HEK293 (cell line): Measurements from ENCODE around the gene GPSM1.
A peak's percentile ranks its signal among the peaks of the same experiment; 100 is the strongest.

ENCODE experiments used
- CTCF ChIA-PET: fragments of 350-600 bp; formaldehyde crosslinking; extraction: SDS; loops from one replicate; lab custom pipeline; 2021; ENCODE audit warnings: antibody characterized with exemption; lab: Yijun Ruan, JAX
- POLR2A ChIA-PET: fragments of 300-600 bp; formaldehyde crosslinking; extraction: SDS; loops from one replicate; lab custom pipeline; 2020; ENCODE audit warnings: antibody characterized with exemption, inconsistent platforms; lab: Yijun Ruan, JAX
- H3K27ac ChIP-seq: fragments of 200-500 bp; sonication (Bioruptor generic); 2 replicates; pipeline ENCODE4 v1.5.1; 2014; ENCODE audit warnings: low read depth, low read length, control low read depth, inconsistent platforms; ENCODE audit errors: extremely low read depth
- H3K36me3 ChIP-seq, 2 experiments: fragments of 200-500 bp in 1 of 2; sonication (Bioruptor generic) in 1 of 2; 1 replicate in 1 of 2; 2 replicates in 1 of 2; pipeline ENCODE4 v1.5.1; 2014 to 2017; ENCODE audit warnings: inconsistent platforms in 2 of 2, low read length in 2 of 2; ENCODE audit not compliant: control insufficient read depth in 2 of 2, insufficient read depth in 1 of 2
- H3K4me1 ChIP-seq: fragments of 200-500 bp; sonication (Bioruptor generic); 2 replicates; pipeline ENCODE4 v1.5.1; 2014; ENCODE audit warnings: mild to moderate bottlenecking, low read length, inconsistent platforms; ENCODE audit not compliant: control insufficient read depth, insufficient read depth
- H3K4me3 ChIP-seq: 2 replicates; pipeline ENCODE4 v1.5.1; 2011; ENCODE audit warnings: low read depth, mild to moderate bottlenecking, control low read depth, low read length, moderate library complexity
- H3K9me3 ChIP-seq: fragments of 200-500 bp; sonication (Bioruptor generic); 2 replicates; pipeline ENCODE4 v1.5.1; 2014; ENCODE audit warnings: low read depth, low read length, inconsistent platforms; ENCODE audit not compliant: control insufficient read depth, insufficient read depth
- FEZF1 ChIP-seq: fragments of 450-650 bp; formaldehyde crosslinking; IDR thresholded peaks from 2 replicates; pipeline ENCODE4 v1.5.1; 2016; ENCODE audit warnings: missing biosample characterization, missing genetic modification characterization
- GLIS2 ChIP-seq: fragments of 450-650 bp; formaldehyde crosslinking; IDR thresholded peaks from 2 replicates; pipeline ENCODE4 v1.5.1; 2016; ENCODE audit warnings: missing biosample characterization, missing genetic modification characterization
- KLF1 ChIP-seq: fragments of 450-650 bp; formaldehyde crosslinking; IDR thresholded peaks from 2 replicates; pipeline ENCODE4 v1.5.1; 2016; ENCODE audit warnings: missing biosample characterization, missing genetic modification characterization
- KLF10 ChIP-seq: fragments of 450-650 bp; IDR thresholded peaks from 2 replicates; pipeline ENCODE4 v1.5.1; 2018; ENCODE audit warnings: missing biosample characterization, mild to moderate bottlenecking, missing genetic modification characterization
- KLF7 ChIP-seq: fragments of 450-650 bp; formaldehyde crosslinking; IDR thresholded peaks from 2 replicates; pipeline ENCODE4 v1.5.1; 2016; ENCODE audit warnings: missing biosample characterization, missing genetic modification characterization, borderline replicate concordance
- KLF8 ChIP-seq: fragments of 450-650 bp; formaldehyde crosslinking; IDR thresholded peaks from 2 replicates; pipeline ENCODE4 v1.5.1; 2016; ENCODE audit warnings: missing biosample characterization, missing genetic modification characterization
- KLF9 ChIP-seq: fragments of 450-650 bp; formaldehyde crosslinking; IDR thresholded peaks from 2 replicates; pipeline ENCODE4 v1.5.1; 2016; ENCODE audit warnings: missing biosample characterization, missing genetic modification characterization, low read depth
- OVOL3 ChIP-seq: fragments of 450-650 bp; formaldehyde crosslinking; IDR thresholded peaks from 2 replicates; pipeline ENCODE4 v1.5.1; 2016; ENCODE audit warnings: missing biosample characterization, missing genetic modification characterization
- ZBTB1 ChIP-seq: fragments of 450-650 bp; formaldehyde crosslinking; IDR thresholded peaks from 2 replicates; pipeline ENCODE4 v1.5.1; 2016; ENCODE audit warnings: missing biosample characterization, missing genetic modification characterization
- ZFHX2 ChIP-seq: fragments of 450-650 bp; formaldehyde crosslinking; conservative IDR thresholded peaks from 2 replicates; pipeline ENCODE4 v1.5.1; 2016; ENCODE audit warnings: missing biosample characterization, missing genetic modification characterization
- ZNF138 ChIP-seq: fragments of 450-650 bp; formaldehyde crosslinking; IDR thresholded peaks from 2 replicates; pipeline ENCODE4 v1.5.1; 2016; ENCODE audit warnings: missing biosample characterization, missing genetic modification characterization, borderline replicate concordance
- ZNF214 ChIP-seq: fragments of 450-650 bp; formaldehyde crosslinking; IDR thresholded peaks from 2 replicates; pipeline ENCODE4 v1.5.1; 2017; ENCODE audit warnings: missing biosample characterization, mild to moderate bottlenecking, missing genetic modification characterization, borderline replicate concordance
- ZNF248 ChIP-seq: fragments of 450-650 bp; formaldehyde crosslinking; IDR thresholded peaks from 2 replicates; pipeline ENCODE4 v1.5.1; 2017; ENCODE audit warnings: missing biosample characterization, missing genetic modification characterization
- ZNF350 ChIP-seq: fragments of 450-650 bp; formaldehyde crosslinking; IDR thresholded peaks from 2 replicates; pipeline ENCODE4 v1.5.0; 2017; ENCODE audit warnings: missing biosample characterization, mild to moderate bottlenecking, missing genetic modification characterization
- ZNF544 ChIP-seq: fragments of 450-650 bp; formaldehyde crosslinking; IDR thresholded peaks from 2 replicates; pipeline ENCODE4 v1.5.0; 2017; ENCODE audit warnings: missing biosample characterization, missing genetic modification characterization
- ZNF560 ChIP-seq: fragments of 450-650 bp; formaldehyde crosslinking; IDR thresholded peaks from 2 replicates; pipeline ENCODE4 v1.5.1; 2017; ENCODE audit warnings: missing biosample characterization, missing genetic modification characterization, borderline replicate concordance
- ZNF621 ChIP-seq: fragments of 450-650 bp; formaldehyde crosslinking; IDR thresholded peaks from 2 replicates; pipeline ENCODE4 v1.5.1; 2017; ENCODE audit warnings: missing biosample characterization, missing genetic modification characterization
- ZNF76 ChIP-seq: fragments of 450-650 bp; formaldehyde crosslinking; IDR thresholded peaks from 2 replicates; pipeline ENCODE4; 2016; ENCODE audit warnings: low read depth, missing biosample characterization, missing genetic modification characterization, borderline replicate concordance
- ZNF785 ChIP-seq: fragments of 450-650 bp; formaldehyde crosslinking; IDR thresholded peaks from 2 replicates; pipeline ENCODE4 v1.5.1; 2016; ENCODE audit warnings: missing biosample characterization, missing genetic modification characterization
- TF ChIP-seq, protein P1 (sequence below): fragments of 450-650 bp; formaldehyde crosslinking; IDR thresholded peaks from 2 replicates; pipeline ENCODE4 v1.5.1; 2016; ENCODE audit warnings: missing biosample characterization, missing genetic modification characterization
- TF ChIP-seq, protein P2 (sequence below): fragments of 450-650 bp; formaldehyde crosslinking; IDR thresholded peaks from 2 replicates; pipeline ENCODE4 v1.5.1; 2016; ENCODE audit warnings: missing biosample characterization, missing genetic modification characterization
- TF ChIP-seq, protein P3 (sequence below): fragments of 450-650 bp; formaldehyde crosslinking; IDR thresholded peaks from 2 replicates; pipeline ENCODE4 v1.5.1; 2016; ENCODE audit warnings: missing biosample characterization, missing genetic modification characterization, borderline replicate concordance
- TF ChIP-seq, protein P4 (sequence below): fragments of 450-650 bp; formaldehyde crosslinking; IDR thresholded peaks from 2 replicates; pipeline ENCODE4 v1.5.1; 2016; ENCODE audit warnings: missing biosample characterization, missing genetic modification characterization, borderline replicate concordance
- TF ChIP-seq, protein P5 (sequence below): fragments of 450-650 bp; formaldehyde crosslinking; IDR thresholded peaks from 2 replicates; pipeline ENCODE4 v1.5.1; 2016; ENCODE audit warnings: missing biosample characterization, missing genetic modification characterization
- TF ChIP-seq, protein P6 (sequence below): fragments of 450-650 bp; formaldehyde crosslinking; IDR thresholded peaks from 2 replicates; pipeline ENCODE4 v1.5.1; 2017; ENCODE audit warnings: missing biosample characterization, missing genetic modification characterization

The GPSM1 gene

DNA sequence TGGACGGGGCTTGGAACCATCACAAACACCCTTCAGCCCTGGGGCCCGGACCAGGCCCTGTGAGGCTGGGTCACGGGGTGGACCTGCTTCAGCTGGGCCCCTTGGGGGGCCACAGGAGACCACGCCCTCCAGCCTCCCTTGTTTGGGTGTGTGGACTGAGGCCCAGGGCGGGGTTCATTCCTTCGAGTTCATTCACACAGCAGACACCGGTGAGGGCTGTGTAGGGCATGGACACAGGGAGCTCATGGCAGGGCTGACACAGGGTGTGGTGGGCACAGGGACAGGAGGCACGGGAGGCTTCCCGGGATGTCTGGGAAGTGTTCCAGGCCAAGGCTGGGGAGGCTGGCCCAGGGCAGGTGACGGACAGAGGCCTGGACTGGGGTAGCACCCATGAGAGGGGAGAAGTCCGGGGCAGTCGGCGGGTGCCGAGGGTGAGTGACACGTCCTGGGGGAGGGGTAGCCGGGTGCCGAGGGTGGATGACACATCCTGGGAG is 27.3 kb downstream of the GPSM1 start (continued):
- TF ChIP-seq, protein P1, sequence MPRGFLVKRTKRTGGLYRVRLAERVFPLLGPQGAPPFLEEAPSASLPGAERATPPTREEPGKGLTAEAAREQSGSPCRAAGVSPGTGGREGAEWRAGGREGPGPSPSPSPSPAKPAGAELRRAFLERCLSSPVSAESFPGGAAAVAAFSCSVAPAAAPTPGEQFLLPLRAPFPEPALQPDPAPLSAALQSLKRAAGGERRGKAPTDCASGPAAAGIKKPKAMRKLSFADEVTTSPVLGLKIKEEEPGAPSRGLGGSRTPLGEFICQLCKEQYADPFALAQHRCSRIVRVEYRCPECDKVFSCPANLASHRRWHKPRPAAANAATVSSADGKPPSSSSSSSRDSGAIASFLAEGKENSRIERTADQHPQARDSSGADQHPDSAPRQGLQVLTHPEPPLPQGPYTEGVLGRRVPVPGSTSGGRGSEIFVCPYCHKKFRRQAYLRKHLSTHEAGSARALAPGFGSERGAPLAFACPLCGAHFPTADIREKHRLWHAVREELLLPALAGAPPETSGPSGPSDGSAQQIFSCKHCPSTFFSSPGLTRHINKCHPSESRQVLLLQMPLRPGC (tag by site-specific recombination): no peak
- TF ChIP-seq ZBTB1 (tag by site-specific recombination): no peak
- TF ChIP-seq KLF7 (tag by site-specific recombination): no peak
- peak; percentile 98 for TF ChIP-seq KLF1 (tag by site-specific recombination)
- TF ChIP-seq ZNF248 (tag by site-specific recombination): no peak
- TF ChIP-seq KLF8 (tag by site-specific recombination): peak; percentile 51; the same call in 1 of the 2 replicates
- no peak for TF ChIP-seq KLF9 (tag by site-specific recombination)
- no peak for TF ChIP-seq ZNF544 (tag by site-specific recombination)
- TF ChIP-seq, protein P2, sequence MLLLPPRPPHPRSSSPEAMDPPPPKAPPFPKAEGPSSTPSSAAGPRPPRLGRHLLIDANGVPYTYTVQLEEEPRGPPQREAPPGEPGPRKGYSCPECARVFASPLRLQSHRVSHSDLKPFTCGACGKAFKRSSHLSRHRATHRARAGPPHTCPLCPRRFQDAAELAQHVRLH (tag by site-specific recombination): no peak

DNA sequence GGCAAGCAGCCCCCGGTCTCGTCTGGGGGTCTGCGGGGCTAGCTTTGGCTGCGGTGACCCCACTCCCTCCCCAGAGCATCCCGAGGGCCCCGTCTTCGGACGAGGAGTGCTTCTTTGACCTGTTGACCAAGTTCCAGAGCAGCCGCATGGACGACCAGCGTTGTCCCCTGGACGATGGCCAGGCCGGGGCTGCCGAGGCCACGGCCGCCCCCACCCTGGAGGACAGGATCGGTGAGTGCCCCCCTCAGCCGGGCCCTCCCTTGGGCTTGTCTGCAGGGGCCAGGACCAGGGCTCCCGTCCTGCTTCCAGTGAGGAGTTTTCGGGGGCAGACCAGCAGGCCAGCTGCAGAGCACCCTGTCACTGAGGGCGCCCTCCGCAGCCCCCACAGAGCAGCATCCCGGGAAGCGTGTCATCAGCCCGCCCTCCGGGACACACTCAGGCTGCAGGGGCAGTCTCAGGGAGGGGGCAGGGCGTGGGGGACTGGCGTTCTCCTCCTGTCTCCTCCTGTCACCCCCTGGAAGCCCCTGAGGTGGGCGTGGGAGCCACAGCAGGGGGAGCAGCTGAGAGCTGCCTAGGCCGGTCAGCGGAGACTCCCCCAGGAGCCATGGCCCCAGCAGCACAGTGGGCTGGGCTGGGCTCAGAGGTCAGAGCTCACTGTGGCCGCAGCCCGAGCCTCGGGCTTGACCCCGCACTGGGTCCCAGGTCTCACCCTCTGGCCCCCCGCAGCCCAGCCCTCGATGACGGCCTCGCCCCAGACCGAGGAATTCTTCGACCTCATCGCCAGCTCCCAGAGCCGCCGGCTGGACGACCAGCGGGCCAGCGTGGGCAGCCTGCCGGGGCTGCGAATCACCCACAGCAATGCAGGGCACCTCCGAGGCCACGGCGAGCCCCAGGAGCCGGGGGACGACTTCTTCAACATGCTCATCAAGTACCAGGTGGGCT is 28.5 kb downstream of the GPSM1 start:
- POLR2A ChIA-PET: no interaction called here
- H3K36me3 ChIP-seq: peaks cover 0 to 25% of the 10 kb centered on the region in 2 experiments; a peak in 1 of 3 replicates
- H3K27ac ChIP-seq: no peak overlapping the region
- CTCF ChIA-PET: interaction anchor here (0.6 kb wide), 1 partner anchor 16 kb away, joined by 3 read pairs; no protein-coding TSS in a partner anchor
- no peaks in the 10 kb centered on the region for H3K4me1 ChIP-seq
- no peaks in the 10 kb centered on the region for H3K9me3 ChIP-seq
- H3K4me3 ChIP-seq: no peak overlapping the region
- TF ChIP-seq ZNF621 (tag by site-specific recombination) (no peak), ZNF560 (tag by site-specific recombination) (no peak), ZNF214 (no peak), ZNF350 (no peak), KLF8 (tag by site-specific recombination) (peak; percentile 43; the same call in 1 of the 2 replicates), ZNF138 (tag by site-specific recombination) (no peak), ZNF785 (tag by site-specific recombination) (no peak), ZFHX2 (peak; percentile 33; the same call in 1 of the 2 replicates), ZNF76 (tag by site-specific recombination) (no peak), OVOL3 (tag by site-specific recombination) (no peak), KLF10 (tag by site-specific recombination) (no peak), FEZF1 (no peak), GLIS2 (peak; percentile 32; the same call in 1 of the 2 replicates)
- TF ChIP-seq, protein P3, sequence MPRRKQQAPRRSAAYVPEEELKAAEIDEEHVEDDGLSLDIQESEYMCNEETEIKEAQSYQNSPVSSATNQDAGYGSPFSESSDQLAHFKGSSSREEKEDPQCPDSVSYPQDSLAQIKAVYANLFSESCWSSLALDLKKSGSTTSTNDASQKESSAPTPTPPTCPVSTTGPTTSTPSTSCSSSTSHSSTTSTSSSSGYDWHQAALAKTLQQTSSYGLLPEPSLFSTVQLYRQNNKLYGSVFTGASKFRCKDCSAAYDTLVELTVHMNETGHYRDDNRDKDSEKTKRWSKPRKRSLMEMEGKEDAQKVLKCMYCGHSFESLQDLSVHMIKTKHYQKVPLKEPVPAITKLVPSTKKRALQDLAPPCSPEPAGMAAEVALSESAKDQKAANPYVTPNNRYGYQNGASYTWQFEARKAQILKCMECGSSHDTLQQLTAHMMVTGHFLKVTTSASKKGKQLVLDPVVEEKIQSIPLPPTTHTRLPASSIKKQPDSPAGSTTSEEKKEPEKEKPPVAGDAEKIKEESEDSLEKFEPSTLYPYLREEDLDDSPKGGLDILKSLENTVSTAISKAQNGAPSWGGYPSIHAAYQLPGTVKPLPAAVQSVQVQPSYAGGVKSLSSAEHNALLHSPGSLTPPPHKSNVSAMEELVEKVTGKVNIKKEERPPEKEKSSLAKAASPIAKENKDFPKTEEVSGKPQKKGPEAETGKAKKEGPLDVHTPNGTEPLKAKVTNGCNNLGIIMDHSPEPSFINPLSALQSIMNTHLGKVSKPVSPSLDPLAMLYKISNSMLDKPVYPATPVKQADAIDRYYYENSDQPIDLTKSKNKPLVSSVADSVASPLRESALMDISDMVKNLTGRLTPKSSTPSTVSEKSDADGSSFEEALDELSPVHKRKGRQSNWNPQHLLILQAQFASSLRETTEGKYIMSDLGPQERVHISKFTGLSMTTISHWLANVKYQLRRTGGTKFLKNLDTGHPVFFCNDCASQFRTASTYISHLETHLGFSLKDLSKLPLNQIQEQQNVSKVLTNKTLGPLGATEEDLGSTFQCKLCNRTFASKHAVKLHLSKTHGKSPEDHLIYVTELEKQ: no peak
- TF ChIP-seq, protein P4, sequence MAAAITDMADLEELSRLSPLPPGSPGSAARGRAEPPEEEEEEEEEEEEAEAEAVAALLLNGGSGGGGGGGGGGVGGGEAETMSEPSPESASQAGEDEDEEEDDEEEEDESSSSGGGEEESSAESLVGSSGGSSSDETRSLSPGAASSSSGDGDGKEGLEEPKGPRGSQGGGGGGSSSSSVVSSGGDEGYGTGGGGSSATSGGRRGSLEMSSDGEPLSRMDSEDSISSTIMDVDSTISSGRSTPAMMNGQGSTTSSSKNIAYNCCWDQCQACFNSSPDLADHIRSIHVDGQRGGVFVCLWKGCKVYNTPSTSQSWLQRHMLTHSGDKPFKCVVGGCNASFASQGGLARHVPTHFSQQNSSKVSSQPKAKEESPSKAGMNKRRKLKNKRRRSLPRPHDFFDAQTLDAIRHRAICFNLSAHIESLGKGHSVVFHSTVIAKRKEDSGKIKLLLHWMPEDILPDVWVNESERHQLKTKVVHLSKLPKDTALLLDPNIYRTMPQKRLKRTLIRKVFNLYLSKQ (tag by site-specific recombination): no peak
- TF ChIP-seq, protein P5, sequence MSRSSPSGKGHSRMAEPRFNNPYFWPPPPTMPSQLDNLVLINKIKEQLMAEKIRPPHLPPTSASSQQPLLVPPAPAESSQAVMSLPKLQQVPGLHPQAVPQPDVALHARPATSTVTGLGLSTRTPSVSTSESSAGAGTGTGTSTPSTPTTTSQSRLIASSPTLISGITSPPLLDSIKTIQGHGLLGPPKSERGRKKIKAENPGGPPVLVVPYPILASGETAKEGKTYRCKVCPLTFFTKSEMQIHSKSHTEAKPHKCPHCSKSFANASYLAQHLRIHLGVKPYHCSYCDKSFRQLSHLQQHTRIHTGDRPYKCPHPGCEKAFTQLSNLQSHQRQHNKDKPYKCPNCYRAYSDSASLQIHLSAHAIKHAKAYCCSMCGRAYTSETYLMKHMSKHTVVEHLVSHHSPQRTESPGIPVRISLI (tag by site-specific recombination): no peak
- TF ChIP-seq, protein P6, sequence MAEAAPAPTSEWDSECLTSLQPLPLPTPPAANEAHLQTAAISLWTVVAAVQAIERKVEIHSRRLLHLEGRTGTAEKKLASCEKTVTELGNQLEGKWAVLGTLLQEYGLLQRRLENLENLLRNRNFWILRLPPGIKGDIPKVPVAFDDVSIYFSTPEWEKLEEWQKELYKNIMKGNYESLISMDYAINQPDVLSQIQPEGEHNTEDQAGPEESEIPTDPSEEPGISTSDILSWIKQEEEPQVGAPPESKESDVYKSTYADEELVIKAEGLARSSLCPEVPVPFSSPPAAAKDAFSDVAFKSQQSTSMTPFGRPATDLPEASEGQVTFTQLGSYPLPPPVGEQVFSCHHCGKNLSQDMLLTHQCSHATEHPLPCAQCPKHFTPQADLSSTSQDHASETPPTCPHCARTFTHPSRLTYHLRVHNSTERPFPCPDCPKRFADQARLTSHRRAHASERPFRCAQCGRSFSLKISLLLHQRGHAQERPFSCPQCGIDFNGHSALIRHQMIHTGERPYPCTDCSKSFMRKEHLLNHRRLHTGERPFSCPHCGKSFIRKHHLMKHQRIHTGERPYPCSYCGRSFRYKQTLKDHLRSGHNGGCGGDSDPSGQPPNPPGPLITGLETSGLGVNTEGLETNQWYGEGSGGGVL (tag by site-specific recombination): no peak
